ENCODE measurements around the gene ARVCF. TPM values are rescaled to one million over a fixed set of nuclear protein-coding genes. Genes with fewer than 3 reads are reported as not detected.

The ARVCF gene
- total and polyA plus RNA-seq, 12 donors, result 22.2 to 58.9 (median 32.1) TPM

DNA sequence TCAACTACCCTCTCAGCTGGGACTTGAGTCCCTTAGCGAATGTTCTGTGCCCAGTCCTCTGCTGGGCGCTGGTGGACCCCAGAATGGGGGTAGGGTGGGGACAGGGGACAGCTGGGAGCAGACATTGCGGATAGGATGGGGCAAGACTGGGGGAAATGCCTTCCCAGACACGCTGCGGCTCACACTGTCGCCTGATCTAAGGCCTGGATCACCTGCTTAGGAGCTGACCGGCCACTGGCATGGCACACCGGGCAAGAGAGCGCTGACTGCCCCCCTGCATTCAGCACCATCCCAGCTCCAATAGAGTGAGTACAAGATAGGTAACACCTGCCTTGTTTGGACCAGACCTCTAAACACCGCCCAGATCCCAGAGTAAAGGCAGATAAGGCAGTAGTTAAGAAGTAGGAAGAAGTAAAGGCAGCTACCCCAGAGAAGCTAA lies 1.4 kb downstream of the ARVCF start:
- Histone ChIP-seq H3K36me3 (no peaks in the 10 kb centered on the region), H3K27ac (no peak overlapping the region), H3K9me3 (no peaks in the 10 kb centered on the region), H3K27me3 (peaks cover 0 to 26% (median 0%) of the 10 kb centered on the region in 7 donors), H3K4me3 (peak overlapping the region in 1 of 10 donors; percentile 95), H3K4me1 (peaks cover 7 to 54% (median 29%) of the 10 kb centered on the region in 9 donors)
- DNase-seq (no peak), ATAC-seq (no peak)
- intact Hi-C loops (cut with DNase I), result loop anchor here in 1 of 10 donors (5.0 kb wide), 1 partner anchor 67 kb away; the partner anchor contains the start of gene DGCR8
- TF ChIP-seq, protein P1, sequence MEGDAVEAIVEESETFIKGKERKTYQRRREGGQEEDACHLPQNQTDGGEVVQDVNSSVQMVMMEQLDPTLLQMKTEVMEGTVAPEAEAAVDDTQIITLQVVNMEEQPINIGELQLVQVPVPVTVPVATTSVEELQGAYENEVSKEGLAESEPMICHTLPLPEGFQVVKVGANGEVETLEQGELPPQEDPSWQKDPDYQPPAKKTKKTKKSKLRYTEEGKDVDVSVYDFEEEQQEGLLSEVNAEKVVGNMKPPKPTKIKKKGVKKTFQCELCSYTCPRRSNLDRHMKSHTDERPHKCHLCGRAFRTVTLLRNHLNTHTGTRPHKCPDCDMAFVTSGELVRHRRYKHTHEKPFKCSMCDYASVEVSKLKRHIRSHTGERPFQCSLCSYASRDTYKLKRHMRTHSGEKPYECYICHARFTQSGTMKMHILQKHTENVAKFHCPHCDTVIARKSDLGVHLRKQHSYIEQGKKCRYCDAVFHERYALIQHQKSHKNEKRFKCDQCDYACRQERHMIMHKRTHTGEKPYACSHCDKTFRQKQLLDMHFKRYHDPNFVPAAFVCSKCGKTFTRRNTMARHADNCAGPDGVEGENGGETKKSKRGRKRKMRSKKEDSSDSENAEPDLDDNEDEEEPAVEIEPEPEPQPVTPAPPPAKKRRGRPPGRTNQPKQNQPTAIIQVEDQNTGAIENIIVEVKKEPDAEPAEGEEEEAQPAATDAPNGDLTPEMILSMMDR (IDR thresholded peaks at IDR 0.05), result no peak
- WGBS, 2 donors, result 93% methylated on average over 10 of the region's 10 CpGs

DNA sequence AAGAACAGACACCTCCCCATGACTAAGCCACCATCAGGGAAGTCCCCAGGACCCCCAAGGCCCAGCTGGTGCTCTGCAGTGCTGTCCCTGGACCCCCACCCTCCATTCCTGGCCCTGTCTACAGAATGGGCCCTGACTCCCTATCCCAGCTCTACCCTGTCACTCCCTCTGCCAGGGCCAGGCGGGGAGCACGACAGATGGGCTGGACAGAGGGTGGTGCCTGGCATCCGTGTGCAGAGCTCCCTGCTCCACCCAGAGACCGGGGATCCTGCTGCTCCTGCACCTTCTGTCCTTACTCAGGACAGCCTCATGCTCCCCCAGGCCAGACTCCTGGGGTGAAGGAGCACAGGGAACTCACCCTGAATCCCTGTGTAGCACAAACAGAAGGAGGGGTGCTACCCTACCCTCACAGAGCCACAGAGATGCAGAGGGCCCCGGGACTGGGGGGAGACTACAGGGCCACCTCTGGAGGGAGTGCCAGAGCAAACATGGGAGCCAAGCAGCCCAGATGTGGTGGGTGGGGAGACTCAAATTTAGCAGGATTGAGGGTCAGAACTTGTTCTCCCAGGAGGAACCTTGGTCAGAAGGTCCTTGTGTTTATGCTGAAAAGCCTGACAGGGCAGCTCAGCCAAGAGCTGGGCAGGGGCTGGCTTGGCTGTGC lies 2.0 kb downstream of the ARVCF start:
- WGBS, 2 donors, result 63 to 65% methylated on average over 5 of the region's 5 CpGs
- ATAC-seq (peak in 3 of 8 donors; percentile 25 to 31 (median 29)), DNase-seq (no peak)
- H3K27ac ChIP-seq, result peak overlapping the region in 1 of 10 donors; percentile 1
- H3K4me1 ChIP-seq, result peaks cover 5 to 54% (median 27%) of the 10 kb centered on the region in 9 donors
- H3K4me3 ChIP-seq, result no peak overlapping the region
- intact Hi-C loops (cut with DNase I), result loop anchor here in 1 of 10 donors (5.0 kb wide), 1 partner anchor 68 kb away; the partner anchor contains the start of gene DGCR8
- no peaks in the 10 kb centered on the region for H3K9me3 ChIP-seq
- no peaks in the 10 kb centered on the region for H3K36me3 ChIP-seq
- TF ChIP-seq, protein P1 (IDR thresholded peaks at IDR 0.05), result no peak
- peaks cover 0 to 26% (median 0%) of the 10 kb centered on the region in 7 donors for H3K27me3 ChIP-seq

DNA sequence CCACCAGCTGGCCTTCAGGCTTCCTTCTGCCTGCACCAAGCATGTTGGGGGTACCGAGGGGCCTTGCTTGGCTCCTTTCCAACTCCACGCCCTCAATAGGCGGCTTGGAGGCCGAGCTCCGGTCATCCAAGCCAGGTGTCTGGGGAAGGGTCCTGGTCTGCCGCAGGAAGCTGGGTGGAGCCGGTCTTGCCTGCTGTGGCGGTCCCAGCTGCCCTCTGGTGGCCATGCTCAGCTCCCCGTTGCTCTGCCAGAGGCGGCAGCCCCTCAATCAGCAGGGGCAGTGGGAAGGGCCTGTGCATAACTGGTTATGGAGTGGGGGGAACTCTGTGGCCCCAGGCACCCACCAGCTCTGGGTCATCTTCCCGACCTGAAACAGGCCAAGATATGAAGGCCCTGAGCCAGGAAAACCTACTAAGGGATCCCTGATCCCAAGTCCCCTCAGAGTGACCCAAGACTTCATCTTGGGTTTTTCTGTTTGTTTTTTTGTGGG lies 3.2 kb downstream of the ARVCF start:
- no peak overlapping the region for H3K4me3 ChIP-seq
- WGBS, 2 donors, result 3 to 8% methylated on average over 11 of the region's 11 CpGs
- TF ChIP-seq, protein P1 (IDR thresholded peaks at IDR 0.05), result peak; percentile 73 to 96 (median 90)
- intact Hi-C loops (cut with DNase I), result loop anchor here in 9 of 10 donors (1.0 to 2.0 kb wide), 2 partner anchors 43 kb away; no protein-coding TSS in a partner anchor
- peak; percentile 66 to 76 for DNase-seq
- peak; percentile 22 to 74 (median 56) for ATAC-seq
- peaks cover 0 to 26% (median 0%) of the 10 kb centered on the region in 7 donors for H3K27me3 ChIP-seq
- H3K27ac ChIP-seq, result no peak overlapping the region
- no peaks in the 10 kb centered on the region for H3K9me3 ChIP-seq
- no peaks in the 10 kb centered on the region for H3K36me3 ChIP-seq
- peaks cover 5 to 54% (median 27%) of the 10 kb centered on the region in 9 donors for H3K4me1 ChIP-seq

DNA sequence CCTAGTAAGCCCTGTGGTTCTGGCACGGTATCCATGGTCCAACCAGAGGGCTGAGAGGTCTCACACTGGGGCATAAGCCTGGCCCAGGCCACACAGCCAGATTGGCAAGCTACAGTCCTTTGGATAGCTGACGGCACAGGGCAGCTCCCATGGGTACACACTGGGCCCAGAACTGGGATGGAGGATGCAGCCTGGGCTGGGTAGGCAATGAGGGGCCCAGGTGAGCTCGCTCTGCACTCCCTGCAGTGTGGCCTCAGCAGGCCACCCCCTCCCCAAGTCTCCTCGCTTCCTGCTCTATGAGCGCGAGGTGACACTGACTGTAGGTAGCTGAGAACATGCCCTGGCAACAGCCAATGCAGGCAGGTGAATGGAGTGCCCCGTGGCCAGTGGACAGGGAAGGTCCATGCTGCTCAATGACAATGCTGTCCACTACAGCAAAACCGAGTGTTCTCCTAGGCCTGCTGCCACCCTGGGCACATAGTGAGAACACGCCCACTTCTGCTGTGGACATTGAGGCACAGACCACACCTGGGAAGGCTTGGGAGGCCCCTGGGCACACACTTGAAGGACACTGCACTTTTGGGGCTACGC lies 3.8 kb downstream of the ARVCF start:
- H3K27me3 ChIP-seq, result peaks cover 0 to 21% (median 0%) of the 10 kb centered on the region in 7 donors
- peaks cover 5 to 54% (median 27%) of the 10 kb centered on the region in 9 donors for H3K4me1 ChIP-seq
- H3K9me3 ChIP-seq, result no peaks in the 10 kb centered on the region
- TF ChIP-seq, protein P1 (IDR thresholded peaks at IDR 0.05), result no peak
- 91 to 94% methylated on average over 10 of the region's 10 CpGs for WGBS, 2 donors
- H3K27ac ChIP-seq, result no peak overlapping the region
- ATAC-seq (peak in 1 of 8 donors; percentile 0), DNase-seq (no peak)
- intact Hi-C loops (cut with DNase I), result loop anchor here (1.0 to 2.0 kb wide), 2 partner anchors 42 to 43 kb away; no protein-coding TSS in a partner anchor
- no peak overlapping the region for H3K4me3 ChIP-seq
- H3K36me3 ChIP-seq, result no peaks in the 10 kb centered on the region

Data from heart right ventricle (tissue), 16 donors.